ENCODE measurements around the gene VSTM1.
"Not testable (repeated sequence)": the region's sequence is repeated elsewhere in the genome, so short reads cannot be mapped to it uniquely, and the experiment has no call there.

VSTM1 gene

GRCh38 chr19:54063350-54064116 lies at the start of gene VSTM1:
VSTM1 (minus strand) TSS chr19:54063897; CDS start chr19:54063777, 120 bp downstream.
- TF ChIP-seq ZNF274 (IDR thresholded peaks at IDR 0.05; ENCODE audit: low read depth, low read length), result no peak
- H3K4me3 ChIP-seq (ENCODE audit: low read length), result no peak within 1 kb of the TSS

GRCh38 chr19:54109651-54110050 lies 46.0 kb upstream of the VSTM1 start:
- no peak for TF ChIP-seq ZNF274 (IDR thresholded peaks at IDR 0.05; ENCODE audit: low read depth, low read length)
- no peak overlapping the region for H3K4me3 ChIP-seq (ENCODE audit: low read length)

- TF ChIP-seq ZNF274 (IDR thresholded peaks at IDR 0.05; ENCODE audit: low read depth, low read length), result no peak
- no peak overlapping the region for H3K4me3 ChIP-seq (ENCODE audit: low read length)
Observed at GRCh38 chr19:54108496-54108895, 44.8 kb upstream of the VSTM1 start.

GRCh38 chr19:54107876-54108490 lies 44.3 kb upstream of the VSTM1 start:
- TF ChIP-seq ZNF274 (IDR thresholded peaks at IDR 0.05; ENCODE audit: low read depth, low read length), result no peak
- H3K4me3 ChIP-seq (ENCODE audit: low read length), result no peak overlapping the region

- no peak for TF ChIP-seq ZNF274 (IDR thresholded peaks at IDR 0.05; ENCODE audit: low read depth, low read length)
- H3K4me3 ChIP-seq (ENCODE audit: low read length), result no peak overlapping the region
Observed at GRCh38 chr19:54106716-54107115, 43.0 kb upstream of the VSTM1 start.

- H3K4me3 ChIP-seq (ENCODE audit: low read length), result no peak overlapping the region
- TF ChIP-seq ZNF274 (IDR thresholded peaks at IDR 0.05; ENCODE audit: low read depth, low read length), result no peak
Observed at GRCh38 chr19:54105796-54106195, 42.1 kb upstream of the VSTM1 start.

GRCh38 chr19:54104998-54105715 lies 41.5 kb upstream of the VSTM1 start:
- TF ChIP-seq ZNF274 (IDR thresholded peaks at IDR 0.05; ENCODE audit: low read depth, low read length), result no peak

GRCh38 chr19:54102421-54103169 lies 38.9 kb upstream of the VSTM1 start, which contains the start of gene NDUFA3:
NDUFA3 (plus strand) TSS chr19:54102855; CDS start chr19:54102879, 24 bp downstream.
- H3K4me3 ChIP-seq (ENCODE audit: low read length), result peak within 1 kb of the TSS; percentile 79
- no peak for TF ChIP-seq ZNF274 (IDR thresholded peaks at IDR 0.05; ENCODE audit: low read depth, low read length)

More at GRCh38 chr19:54104998-54105715, 41.5 kb upstream of the VSTM1 start:
- H3K4me3 ChIP-seq (ENCODE audit: low read length), result no peak overlapping the region

- TF ChIP-seq ZNF274 (IDR thresholded peaks at IDR 0.05; ENCODE audit: low read depth, low read length), result no peak
- H3K4me3 ChIP-seq (ENCODE audit: low read length), result no peak within 1 kb of the TSS
Observed at GRCh38 chr19:54100561-54100960, 36.9 kb upstream of the VSTM1 start, which contains the start of gene OSCAR. OSCAR (minus strand) TSS chr19:54100803; CDS start chr19:54100792, 11 bp downstream.

- not testable (repeated sequence) for H3K4me3 ChIP-seq (ENCODE audit: low read length)
Observed at GRCh38 chr19:54099903-54100255, 36.2 kb upstream of the VSTM1 start.

GRCh38 chr19:54099190-54099902 lies 35.6 kb upstream of the VSTM1 start:
- TF ChIP-seq ZNF274 (IDR thresholded peaks at IDR 0.05; ENCODE audit: low read depth, low read length), result no peak
- no peak overlapping the region for H3K4me3 ChIP-seq (ENCODE audit: low read length)

GRCh38 chr19:54096617-54097106 lies 33.0 kb upstream of the VSTM1 start:
- no peak overlapping the region for H3K4me3 ChIP-seq (ENCODE audit: low read length)
- TF ChIP-seq ZNF274 (IDR thresholded peaks at IDR 0.05; ENCODE audit: low read depth, low read length), result no peak

GRCh38 chr19:54095859-54096616 lies 32.3 kb upstream of the VSTM1 start:
- H3K4me3 ChIP-seq (ENCODE audit: low read length), result not testable (repeated sequence)

Measured in GM08714 (cell line).